ENCODE results near the gene MBD4.

MBD4 gene

DNA sequence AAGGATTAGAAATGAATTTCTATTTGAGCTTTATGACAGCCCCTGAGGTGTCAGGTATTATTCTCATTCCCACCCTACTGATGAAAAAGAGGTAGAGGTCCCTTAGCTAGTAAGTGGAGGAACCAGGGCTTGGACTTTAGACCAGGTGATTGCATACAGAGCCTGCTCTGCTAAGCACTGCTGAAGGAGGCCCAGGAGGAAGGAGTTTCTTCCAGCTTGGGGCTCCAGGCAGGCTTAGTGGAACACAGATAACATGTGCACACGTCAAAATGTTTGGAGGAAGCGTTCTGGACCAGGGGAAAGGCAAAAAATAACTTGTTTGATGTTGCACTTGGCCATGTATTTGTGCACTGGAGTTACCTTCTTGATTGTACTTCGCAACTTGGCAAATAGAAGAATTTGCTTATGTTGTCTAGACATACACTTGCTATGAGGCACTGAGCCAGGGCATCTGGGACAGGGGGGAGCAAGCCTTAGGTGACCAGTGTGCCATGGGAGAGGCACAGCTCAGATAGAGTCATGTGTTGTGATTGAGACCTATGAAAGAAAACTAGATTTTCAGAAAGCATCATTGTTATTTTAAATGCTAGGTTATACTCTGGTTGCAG, 22.7 kb upstream of the MBD4 start:
- DNase-seq: no peak

DNA sequence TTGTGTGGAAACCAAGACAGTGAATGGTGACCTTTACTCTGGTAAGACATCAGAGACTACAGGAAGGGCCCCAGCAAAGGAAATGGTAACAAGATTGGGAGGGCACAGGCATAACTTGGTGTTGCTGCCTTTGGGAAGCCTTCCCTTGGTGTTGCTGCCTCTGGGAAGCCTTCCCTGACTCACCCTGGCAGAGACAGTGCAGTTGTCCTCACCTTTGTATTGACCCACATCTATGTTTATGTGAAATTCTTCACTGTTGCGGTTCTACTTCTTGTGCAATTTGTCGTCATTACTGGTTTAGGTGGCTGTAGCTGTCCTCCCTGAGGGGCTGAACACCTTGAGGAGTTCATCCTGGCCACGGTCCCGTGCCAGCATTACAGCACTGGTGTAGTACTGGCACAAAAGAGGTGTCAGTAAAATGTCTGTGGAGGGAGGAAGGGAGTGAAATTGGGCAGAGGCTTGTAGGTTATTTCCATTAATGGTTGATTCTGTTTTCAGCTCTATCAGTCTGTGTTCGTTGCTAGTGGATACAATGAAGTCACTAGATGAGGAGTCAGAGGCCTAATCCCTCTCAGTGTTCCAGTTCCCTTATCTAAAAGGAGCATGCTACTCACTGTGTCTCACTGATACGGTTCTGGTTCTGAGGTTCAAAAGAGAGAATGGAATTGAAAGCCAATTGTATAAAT, 21.9 kb upstream of the MBD4 start:
- DNase-seq: no peak

- no peak for DNase-seq
Measured at GRCh38 chr3:129461022-129461421, 21.3 kb upstream of the MBD4 start.

DNA sequence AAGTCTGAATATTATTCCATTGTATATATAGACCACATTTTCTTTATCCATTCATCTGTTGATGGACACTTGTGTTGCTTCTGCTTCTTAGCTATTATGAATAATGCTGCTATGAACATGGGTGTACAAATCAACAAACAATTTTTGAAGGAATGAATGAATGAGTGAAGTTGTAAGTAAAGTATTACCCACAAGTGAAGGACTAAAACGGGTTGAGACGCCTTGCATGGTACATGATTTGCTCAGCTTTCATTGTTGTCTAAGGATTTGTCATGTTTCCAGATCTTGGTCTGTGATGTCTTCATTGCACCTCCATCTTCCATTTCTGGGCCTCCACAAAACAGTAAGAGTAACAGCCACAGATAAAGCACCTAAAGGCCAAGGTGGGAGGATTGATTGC, 20.8 kb upstream of the MBD4 start:
- no peak for DNase-seq

GRCh38 chr3:129460155-129460554, 20.4 kb upstream of the MBD4 start:
- no peak for DNase-seq

GRCh38 chr3:129453732-129454131, 14.0 kb upstream of the MBD4 start:
- DNase-seq: no peak

DNA sequence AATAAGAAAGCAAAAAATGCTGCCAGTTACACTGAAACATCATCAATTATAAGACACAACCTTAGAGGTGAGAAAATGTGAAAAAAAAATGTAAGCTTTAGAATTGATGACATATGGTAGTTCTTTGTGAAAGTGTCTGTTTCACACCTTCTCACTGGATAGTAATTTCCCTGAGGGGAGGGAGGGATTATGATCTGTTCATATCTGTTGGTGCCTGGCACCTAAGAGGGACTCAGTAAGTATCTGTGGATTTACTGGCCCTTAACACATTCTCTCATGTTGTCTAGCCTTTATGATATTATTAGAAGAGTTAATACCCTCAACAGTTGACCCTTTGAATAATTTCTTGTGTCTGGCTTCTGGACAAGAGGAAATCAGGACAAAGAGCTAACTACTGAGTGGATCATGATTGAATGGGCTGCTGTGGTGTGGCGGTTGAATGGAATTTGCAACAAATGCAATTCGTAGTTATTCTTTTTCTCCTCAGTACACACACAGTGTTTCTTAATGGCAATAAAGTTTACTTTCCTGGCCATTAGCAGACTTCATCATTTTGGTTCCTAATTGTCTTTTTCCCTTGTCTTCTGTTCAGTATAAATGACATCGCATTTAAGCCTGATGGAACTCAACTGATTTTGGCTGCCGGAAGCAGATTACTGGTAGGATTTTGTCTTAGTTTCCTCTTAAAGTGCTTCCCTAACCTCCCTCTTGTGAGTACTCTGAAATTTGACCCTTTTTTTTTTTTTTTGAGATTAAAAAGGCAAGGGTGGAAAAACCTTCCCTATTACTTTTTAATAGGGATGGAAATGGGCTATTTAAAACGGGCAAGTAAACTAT, 9.7 kb upstream of the MBD4 start:
- no peak for DNase-seq

- DNase-seq: no peak
Measured at GRCh38 chr3:129448186-129448895, 8.6 kb upstream of the MBD4 start.

DNA sequence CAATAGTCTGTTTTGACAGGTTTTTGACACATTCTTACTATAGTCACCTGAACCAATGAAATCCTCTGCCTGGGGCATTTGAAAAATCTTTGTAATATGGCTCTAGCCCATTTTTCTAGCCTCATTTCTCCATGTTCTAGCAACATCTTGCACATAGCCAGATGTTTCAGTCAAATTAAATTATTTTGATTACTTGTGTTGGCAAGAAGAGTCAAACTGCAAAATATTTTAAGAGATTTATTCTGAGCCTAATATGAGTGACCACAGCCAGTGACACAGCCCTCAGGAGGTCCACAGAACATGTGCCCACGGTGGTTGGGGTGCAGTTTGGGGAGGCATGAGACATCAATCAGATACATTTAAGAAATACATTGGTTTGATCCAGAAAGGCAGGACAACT, 7.2 kb upstream of the MBD4 start:
- DNase-seq: no peak

DNA sequence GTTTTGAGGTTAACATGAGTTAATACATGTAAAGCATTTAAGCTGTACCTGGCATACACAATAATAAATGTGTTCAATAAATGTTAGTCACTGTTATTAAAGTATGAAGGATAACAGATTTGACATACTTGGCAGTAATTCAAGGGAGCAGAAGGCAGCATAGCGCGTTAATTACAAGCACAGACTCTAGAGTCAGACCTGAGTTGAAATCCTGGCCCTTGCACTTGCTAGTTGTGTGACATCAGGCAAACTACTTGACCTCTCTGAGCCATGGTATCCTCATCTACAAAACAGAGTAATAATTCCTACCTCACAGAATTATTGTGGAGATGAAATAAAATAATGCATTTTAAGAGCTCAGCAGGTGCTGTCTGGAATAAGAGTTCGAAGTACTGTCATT, 5.7 kb upstream of the MBD4 start:
- no peak for DNase-seq

- no peak for DNase-seq
Measured at GRCh38 chr3:129442947-129443346, 3.2 kb upstream of the MBD4 start.

DNA sequence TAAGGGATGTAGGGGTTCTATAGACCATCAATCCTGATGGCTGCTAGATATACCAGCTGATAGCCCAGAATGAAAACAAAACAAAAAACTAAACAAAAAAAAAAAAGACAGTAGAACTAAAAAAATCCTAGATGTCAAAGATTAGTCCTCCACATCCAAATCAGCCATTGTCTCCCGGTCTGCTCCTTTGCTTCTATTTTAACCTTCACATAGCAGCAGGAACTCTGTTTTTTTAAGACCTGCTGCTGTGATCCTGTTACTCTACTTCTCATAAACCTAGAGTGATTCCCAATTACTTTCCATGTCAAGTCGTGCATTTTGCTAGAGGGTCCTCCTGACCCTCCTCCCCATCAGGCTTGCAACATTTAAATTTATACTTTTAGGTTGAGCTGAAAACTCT, 2.7 kb upstream of the MBD4 start:
- DNase-seq: no peak

GRCh38 chr3:129441782-129442181, 2.0 kb upstream of the MBD4 start:
- DNase-seq: peak; percentile 10

GRCh38 chr3:129441215-129441614, 1.5 kb upstream of the MBD4 start:
- DNase-seq: no peak

DNA sequence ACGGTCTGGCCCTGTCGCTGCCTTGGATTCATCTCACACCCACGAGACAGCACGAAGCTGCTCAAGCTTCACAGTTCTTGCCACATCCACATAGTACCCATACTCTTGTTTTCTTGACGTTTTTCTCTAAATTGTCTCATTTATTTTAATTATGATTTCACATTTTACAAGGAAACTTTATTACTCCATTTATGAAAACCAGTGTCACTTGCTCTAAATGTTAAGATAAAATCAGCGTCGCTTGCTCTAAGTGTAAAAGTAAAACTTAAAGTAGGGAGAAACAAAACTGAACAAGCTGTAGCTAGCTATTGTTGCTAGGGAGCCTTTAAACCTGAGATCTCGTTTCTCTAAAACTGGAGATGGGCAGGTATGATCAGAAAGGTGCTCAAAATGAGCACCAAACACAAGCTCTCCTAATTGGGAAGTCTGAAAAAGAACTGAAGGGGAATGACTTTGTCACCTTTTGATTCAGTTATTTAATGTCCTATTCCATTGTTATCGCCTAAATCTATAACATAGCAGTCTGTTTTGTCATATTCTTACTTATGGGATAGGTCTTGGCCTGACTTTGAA, 956 bp upstream of the MBD4 start:
- no peak for DNase-seq

DNA sequence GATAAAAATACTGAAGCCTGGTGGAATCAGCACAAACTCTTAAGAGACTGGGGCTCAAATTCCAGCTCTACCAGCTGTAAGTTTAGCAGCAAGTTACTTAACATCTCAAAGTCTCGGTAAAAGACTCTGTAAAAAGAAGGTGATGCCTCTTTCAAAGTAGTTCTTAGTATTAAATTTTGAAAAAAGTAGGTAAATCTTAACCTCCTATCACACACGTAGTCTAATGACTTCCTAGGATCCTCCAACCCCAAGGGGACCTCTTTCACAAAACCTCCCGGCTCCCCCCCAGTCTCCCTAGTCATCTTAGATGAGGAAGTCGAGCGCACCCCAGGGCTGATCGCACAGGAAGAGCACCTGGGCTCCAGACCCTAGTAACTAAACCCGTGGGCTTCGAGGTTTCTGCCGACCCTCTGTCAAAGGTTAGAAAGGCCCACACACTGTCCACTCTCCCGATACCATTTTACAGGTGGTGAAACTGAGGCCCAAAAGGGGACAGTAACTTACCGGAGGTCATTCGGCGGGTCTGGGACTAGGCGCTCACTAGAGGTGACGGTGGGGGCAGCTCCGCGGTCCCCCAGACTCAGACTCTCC, 427 bp downstream of the MBD4 start:
- no peak for DNase-seq

GRCh38 chr3:129435367-129435766, 4.4 kb downstream of the MBD4 start:
- no peak for DNase-seq

DNA sequence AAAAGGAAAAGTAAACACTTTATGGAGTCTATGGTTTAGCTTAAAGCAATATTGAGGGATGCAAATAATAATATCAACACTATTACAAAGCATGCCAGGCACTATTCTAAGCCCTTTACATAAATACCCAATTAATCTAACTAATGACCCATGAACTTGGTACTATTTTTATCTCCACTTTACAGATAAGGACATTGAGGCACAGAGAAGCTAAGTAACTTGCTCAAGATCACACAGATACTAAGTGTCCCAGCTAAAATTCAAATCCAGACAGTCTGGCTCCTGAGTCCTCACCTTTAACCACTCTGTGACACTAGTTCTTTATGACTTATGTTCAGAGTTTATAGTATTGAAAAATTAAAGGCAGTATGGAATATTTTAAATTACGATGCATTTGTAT, 5.6 kb downstream of the MBD4 start:
- no peak for DNase-seq

DNA sequence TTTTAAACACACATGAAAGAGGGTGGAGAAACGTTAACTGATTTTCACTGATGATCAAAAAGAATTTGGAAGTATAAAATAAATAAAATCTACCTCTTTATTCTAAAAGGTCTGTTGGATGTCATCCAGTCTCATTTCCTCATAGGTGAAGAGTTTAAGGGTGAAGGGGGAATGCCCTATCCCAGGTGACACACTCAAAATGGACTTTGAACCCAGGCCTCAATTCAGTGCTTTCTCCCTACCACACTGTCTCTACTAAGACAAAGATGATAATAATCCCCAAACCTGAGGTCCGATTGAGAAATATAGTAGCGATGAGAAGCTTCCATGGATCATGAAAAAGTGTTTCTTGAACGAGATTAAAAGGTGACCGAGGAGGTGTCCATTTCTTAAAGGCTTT, 6.2 kb downstream of the MBD4 start:
- no peak for DNase-seq

DNA sequence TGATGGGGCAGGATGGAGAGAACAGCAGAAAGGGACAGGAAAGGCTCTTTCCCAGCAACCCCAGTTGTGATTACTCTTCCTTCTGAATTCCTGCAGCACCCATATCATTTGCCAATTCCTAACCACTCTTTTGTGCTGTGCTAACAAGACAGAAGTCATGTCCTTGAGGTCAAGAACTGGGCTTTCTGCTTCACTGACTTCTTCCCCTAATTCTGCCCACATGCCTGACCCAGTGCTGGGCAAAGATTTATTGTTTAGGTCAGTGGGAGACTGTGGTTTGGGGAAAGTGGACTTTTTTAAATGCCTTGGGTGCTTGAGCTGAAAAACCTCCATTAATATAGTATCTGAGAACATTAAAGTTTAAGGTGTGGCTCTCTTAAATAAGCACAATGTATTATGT, 7.1 kb downstream of the MBD4 start:
- DNase-seq: no peak

GRCh38 chr3:129432036-129432435, 7.7 kb downstream of the MBD4 start:
- DNase-seq: no peak

- no peak for DNase-seq
Measured at GRCh38 chr3:129429602-129430001, 10.1 kb downstream of the MBD4 start.

DNA sequence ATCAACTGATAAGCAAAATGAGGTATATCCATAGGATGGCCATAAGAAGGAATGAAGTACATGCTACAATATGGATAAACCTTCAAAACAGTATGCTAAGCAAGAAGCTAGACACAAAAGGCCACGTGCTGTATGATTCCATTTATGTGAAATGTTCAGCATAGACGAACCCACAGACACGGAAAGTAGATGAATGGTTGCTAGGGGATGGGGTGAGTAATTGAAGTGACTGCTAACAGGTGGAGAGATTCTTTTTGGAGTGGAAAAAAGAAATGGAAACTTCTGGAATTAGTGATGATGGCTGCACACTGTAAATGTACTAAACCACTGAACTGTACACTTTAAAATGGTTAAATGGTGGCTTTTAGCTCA, 10.7 kb downstream of the MBD4 start:
- peak; percentile 24 for DNase-seq
